Upper lobe of left lung (tissue), 4 donors: ENCODE measurements around the gene JAKMIP2.

Experiments used
- POLR2A ChIP-seq, 4 donors: fragments of 450-650 bp; IDR thresholded peaks; one replicate each; pipeline ENCODE4 v1.5.1; 2016 to 2017; ENCODE audit warnings: antibody characterized with exemption in 4 of 4, mild to moderate bottlenecking in 2 of 4
- POLR2AphosphoS5 ChIP-seq, 2 donors: sonication (generic); formaldehyde crosslinking; IDR thresholded peaks; one replicate each; pipeline ENCODE4 v1.5.1; 2017; ENCODE audit warnings: antibody characterized with exemption in 2 of 2
- TF ChIP-seq, protein P1 (sequence below), 6 experiments: fragments of 450-650 bp in 4 of 6; fragments of 200-600 bp in 2 of 6; sonication (generic) in 2 of 6; IDR thresholded peaks; one replicate each; pipeline ENCODE4 v1.5.1; 2016 to 2019; ENCODE audit warnings: antibody characterized with exemption in 6 of 6

- TF ChIP-seq, protein P1, sequence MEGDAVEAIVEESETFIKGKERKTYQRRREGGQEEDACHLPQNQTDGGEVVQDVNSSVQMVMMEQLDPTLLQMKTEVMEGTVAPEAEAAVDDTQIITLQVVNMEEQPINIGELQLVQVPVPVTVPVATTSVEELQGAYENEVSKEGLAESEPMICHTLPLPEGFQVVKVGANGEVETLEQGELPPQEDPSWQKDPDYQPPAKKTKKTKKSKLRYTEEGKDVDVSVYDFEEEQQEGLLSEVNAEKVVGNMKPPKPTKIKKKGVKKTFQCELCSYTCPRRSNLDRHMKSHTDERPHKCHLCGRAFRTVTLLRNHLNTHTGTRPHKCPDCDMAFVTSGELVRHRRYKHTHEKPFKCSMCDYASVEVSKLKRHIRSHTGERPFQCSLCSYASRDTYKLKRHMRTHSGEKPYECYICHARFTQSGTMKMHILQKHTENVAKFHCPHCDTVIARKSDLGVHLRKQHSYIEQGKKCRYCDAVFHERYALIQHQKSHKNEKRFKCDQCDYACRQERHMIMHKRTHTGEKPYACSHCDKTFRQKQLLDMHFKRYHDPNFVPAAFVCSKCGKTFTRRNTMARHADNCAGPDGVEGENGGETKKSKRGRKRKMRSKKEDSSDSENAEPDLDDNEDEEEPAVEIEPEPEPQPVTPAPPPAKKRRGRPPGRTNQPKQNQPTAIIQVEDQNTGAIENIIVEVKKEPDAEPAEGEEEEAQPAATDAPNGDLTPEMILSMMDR (IDR thresholded peaks at IDR 0.05), result no peak
- TF ChIP-seq POLR2A (IDR thresholded peaks at IDR 0.05), result no peak
- no peak for TF ChIP-seq POLR2AphosphoS5 (IDR thresholded peaks at IDR 0.05)
These were observed 171.0 kb downstream of the JAKMIP2 start for GRCh38 chr5:147611483-147611882.
